ENCODE results near the gene SPIRE2. TPM values are rescaled to one million over a fixed set of nuclear protein-coding genes. Genes with fewer than 3 reads are reported as not detected.

SPIRE2 gene
- total and polyA plus RNA-seq, 2 donors (not counting 1 experiment from before 2014, with no cell fraction given): 0.59 to 3.8 TPM

DNA sequence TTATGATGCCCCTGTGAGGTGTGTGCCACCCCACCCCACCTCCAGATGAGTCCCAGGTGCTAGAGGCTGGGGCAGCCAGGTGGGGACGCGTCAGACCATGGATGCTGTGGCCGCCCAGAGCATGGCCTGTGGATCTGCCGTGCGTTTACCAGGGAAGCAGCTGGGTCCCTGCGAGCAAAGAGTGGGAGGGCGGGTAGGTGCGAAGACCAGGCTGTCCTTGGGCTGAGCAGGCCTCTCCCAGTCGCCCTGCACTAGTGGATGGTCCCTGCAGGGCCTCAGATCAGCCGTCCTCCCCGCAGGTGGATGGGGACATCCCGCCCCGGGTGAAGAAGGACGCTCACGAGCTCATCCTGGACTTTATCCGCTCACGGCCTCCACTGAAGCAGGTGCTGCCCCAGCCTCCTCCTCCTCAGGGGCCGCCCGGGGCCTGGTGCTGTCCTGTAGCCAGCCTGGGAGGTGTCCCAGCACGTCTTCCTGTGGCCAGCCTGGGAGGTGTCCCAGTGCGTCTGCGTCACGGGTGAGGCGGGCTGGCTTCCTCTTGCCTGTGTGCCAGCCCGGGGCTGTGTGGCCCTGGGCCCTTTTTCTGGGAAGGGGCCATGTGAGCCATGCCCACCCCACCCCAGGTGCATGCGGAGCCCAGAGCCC lies 27.1 kb downstream of the SPIRE2 start:
- Histone ChIP-seq H3K4me2 (ENCODE audit: extremely low read depth, insufficient read depth, low read length) (no peak overlapping the region), H3K4me3 (replicated peaks in 1 of 4; ENCODE audit: control extremely low read depth in 1 of 4, insufficient read depth in 1 of 4, low read depth in 3 of 4, low read length in 4 of 4) (no peak overlapping the region), H3K27ac (ENCODE audit: insufficient read depth, low read length) (no peak overlapping the region), H2AFZ (ENCODE audit: low read length) (no peak overlapping the region), H3K9ac (ENCODE audit: insufficient read depth, low read length) (no peak overlapping the region), H3K9me3 (ENCODE audit: control insufficient read depth, insufficient read depth, low read depth, low read length) (no peaks in the 10 kb centered on the region), H3K79me2 (ENCODE audit: control insufficient read depth, insufficient read depth, low read length) (no peaks in the 10 kb centered on the region), H3K4me1 (ENCODE audit: control insufficient read depth, extremely low read depth, insufficient read depth, low read length) (no peaks in the 10 kb centered on the region), H3K36me3 (ENCODE audit: control insufficient read depth, insufficient read depth, low read length) (no peaks in the 10 kb centered on the region), H3K27me3 (ENCODE audit: control insufficient read depth, insufficient read depth, low read length) (no peaks in the 10 kb centered on the region), H4K20me1 (ENCODE audit: control insufficient read depth, extremely low read depth, insufficient read depth, low read length) (no peaks in the 10 kb centered on the region)
- no peak for TF ChIP-seq EZH2 (IDR thresholded peaks at IDR 0.05; ENCODE audit: low read length, missing control alignments)
- TF ChIP-seq, protein P1, sequence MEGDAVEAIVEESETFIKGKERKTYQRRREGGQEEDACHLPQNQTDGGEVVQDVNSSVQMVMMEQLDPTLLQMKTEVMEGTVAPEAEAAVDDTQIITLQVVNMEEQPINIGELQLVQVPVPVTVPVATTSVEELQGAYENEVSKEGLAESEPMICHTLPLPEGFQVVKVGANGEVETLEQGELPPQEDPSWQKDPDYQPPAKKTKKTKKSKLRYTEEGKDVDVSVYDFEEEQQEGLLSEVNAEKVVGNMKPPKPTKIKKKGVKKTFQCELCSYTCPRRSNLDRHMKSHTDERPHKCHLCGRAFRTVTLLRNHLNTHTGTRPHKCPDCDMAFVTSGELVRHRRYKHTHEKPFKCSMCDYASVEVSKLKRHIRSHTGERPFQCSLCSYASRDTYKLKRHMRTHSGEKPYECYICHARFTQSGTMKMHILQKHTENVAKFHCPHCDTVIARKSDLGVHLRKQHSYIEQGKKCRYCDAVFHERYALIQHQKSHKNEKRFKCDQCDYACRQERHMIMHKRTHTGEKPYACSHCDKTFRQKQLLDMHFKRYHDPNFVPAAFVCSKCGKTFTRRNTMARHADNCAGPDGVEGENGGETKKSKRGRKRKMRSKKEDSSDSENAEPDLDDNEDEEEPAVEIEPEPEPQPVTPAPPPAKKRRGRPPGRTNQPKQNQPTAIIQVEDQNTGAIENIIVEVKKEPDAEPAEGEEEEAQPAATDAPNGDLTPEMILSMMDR (conservative IDR thresholded peaks at IDR 0.05 in 1 of 2, IDR thresholded peaks at IDR 0.05 in 1 of 2; ENCODE audit: low read depth in 1 of 2, low read length in 2 of 2): no peak
- no peak for DNase-seq (ENCODE audit: low read depth in 2 of 2)

DNA sequence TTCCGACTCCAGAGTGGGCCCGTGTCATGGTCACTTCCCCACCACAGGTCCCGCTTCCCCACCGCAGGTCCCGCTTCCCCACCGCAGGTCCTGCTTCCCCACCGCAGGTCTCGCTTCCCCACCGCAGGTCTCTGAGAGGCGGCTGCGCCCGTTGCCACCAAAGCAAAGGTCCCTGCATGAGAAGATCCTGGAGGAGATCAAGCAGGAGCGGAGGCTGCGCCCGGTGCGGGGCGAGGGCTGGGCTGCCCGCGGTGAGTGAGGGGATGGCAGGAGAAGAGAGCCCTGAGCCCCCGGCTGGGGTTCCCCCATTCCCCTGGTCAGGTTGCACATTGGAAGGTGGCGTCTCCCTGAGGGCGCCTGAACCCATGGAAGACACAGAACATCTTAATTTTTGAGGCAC lies 27.7 kb downstream of the SPIRE2 start:
- H3K79me2 ChIP-seq (ENCODE audit: control insufficient read depth, insufficient read depth, low read length): no peaks in the 10 kb centered on the region
- no peaks in the 10 kb centered on the region for H3K27me3 ChIP-seq (ENCODE audit: control insufficient read depth, insufficient read depth, low read length)
- TF ChIP-seq, protein P1 (conservative IDR thresholded peaks at IDR 0.05 in 1 of 2, IDR thresholded peaks at IDR 0.05 in 1 of 2; ENCODE audit: low read depth in 1 of 2, low read length in 2 of 2): no peak
- no peak for TF ChIP-seq EZH2 (IDR thresholded peaks at IDR 0.05; ENCODE audit: low read length, missing control alignments)
- no peak overlapping the region for H3K4me3 ChIP-seq (replicated peaks in 1 of 4; ENCODE audit: control extremely low read depth in 1 of 4, insufficient read depth in 1 of 4, low read depth in 3 of 4, low read length in 4 of 4)
- H3K4me1 ChIP-seq (ENCODE audit: control insufficient read depth, extremely low read depth, insufficient read depth, low read length): no peaks in the 10 kb centered on the region
- H4K20me1 ChIP-seq (ENCODE audit: control insufficient read depth, extremely low read depth, insufficient read depth, low read length): no peaks in the 10 kb centered on the region
- no peaks in the 10 kb centered on the region for H3K36me3 ChIP-seq (ENCODE audit: control insufficient read depth, insufficient read depth, low read length)
- no peak overlapping the region for H3K27ac ChIP-seq (ENCODE audit: insufficient read depth, low read length)
- no peak for DNase-seq (ENCODE audit: low read depth in 2 of 2)
- no peak overlapping the region for H3K9ac ChIP-seq (ENCODE audit: insufficient read depth, low read length)
- H3K4me2 ChIP-seq (ENCODE audit: extremely low read depth, insufficient read depth, low read length): no peak overlapping the region
- H2AFZ ChIP-seq (ENCODE audit: low read length): no peak overlapping the region
- H3K9me3 ChIP-seq (ENCODE audit: control insufficient read depth, insufficient read depth, low read depth, low read length): no peaks in the 10 kb centered on the region

DNA sequence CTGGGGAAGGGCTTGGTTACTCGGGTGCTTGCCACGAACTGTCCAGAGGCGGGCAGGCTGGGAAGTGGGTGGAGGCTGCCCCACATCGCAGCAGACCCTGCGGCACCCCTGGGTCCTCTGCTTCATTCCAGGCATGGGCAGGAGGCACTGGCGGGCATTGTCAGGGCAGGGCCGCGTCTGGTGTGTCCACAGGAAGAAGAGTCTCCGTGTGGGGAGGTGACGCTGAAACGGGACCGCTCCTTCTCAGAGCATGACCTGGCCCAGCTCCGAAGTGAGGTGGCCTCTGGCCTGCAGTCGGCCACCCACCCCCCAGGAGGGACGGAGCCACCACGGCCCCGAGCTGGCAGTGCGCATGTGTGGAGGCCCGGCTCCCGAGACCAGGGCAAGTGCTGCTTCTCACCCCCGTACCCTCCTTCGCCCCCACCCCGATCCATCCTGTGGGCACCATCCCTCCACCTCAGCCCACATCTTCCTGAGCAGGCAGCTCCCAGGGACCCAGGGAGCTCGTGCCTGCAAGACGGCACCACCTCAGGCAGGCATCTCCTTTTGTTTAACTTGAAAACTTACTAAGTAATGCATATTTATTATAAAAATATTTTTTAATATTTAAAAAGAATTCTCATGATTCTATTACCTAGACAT lies 30.8 kb downstream of the SPIRE2 start:
- H3K9me3 ChIP-seq (ENCODE audit: control insufficient read depth, insufficient read depth, low read depth, low read length): no peaks in the 10 kb centered on the region
- no peak overlapping the region for H2AFZ ChIP-seq (ENCODE audit: low read length)
- H3K36me3 ChIP-seq (ENCODE audit: control insufficient read depth, insufficient read depth, low read length): no peaks in the 10 kb centered on the region
- no peaks in the 10 kb centered on the region for H3K27me3 ChIP-seq (ENCODE audit: control insufficient read depth, insufficient read depth, low read length)
- no peak overlapping the region for H3K4me3 ChIP-seq (replicated peaks in 1 of 4; ENCODE audit: control extremely low read depth in 1 of 4, insufficient read depth in 1 of 4, low read depth in 3 of 4, low read length in 4 of 4)
- no peaks in the 10 kb centered on the region for H3K4me1 ChIP-seq (ENCODE audit: control insufficient read depth, extremely low read depth, insufficient read depth, low read length)
- no peaks in the 10 kb centered on the region for H4K20me1 ChIP-seq (ENCODE audit: control insufficient read depth, extremely low read depth, insufficient read depth, low read length)
- H3K4me2 ChIP-seq (ENCODE audit: extremely low read depth, insufficient read depth, low read length): no peak overlapping the region
- H3K9ac ChIP-seq (ENCODE audit: insufficient read depth, low read length): no peak overlapping the region
- no peaks in the 10 kb centered on the region for H3K79me2 ChIP-seq (ENCODE audit: control insufficient read depth, insufficient read depth, low read length)
- H3K27ac ChIP-seq (ENCODE audit: insufficient read depth, low read length): no peak overlapping the region
- TF ChIP-seq EZH2 (IDR thresholded peaks at IDR 0.05; ENCODE audit: low read length, missing control alignments): no peak
- TF ChIP-seq, protein P1 (conservative IDR thresholded peaks at IDR 0.05 in 1 of 2, IDR thresholded peaks at IDR 0.05 in 1 of 2; ENCODE audit: low read depth in 1 of 2, low read length in 2 of 2): no peak
- DNase-seq (ENCODE audit: low read depth in 2 of 2): no peak

Measured in fibroblast of lung (primary cell).